HCEC 1CT (cell line): ENCODE results near the gene EDRF1.
"Not testable (repeated sequence)": the region's sequence is repeated elsewhere in the genome, so short reads cannot be mapped to it uniquely, and the experiment has no call there.

Source experiments
- DNase-seq: peaks from one replicate; pipeline ENCODE4 v3.0.0-alpha.2; 2017

The EDRF1 gene

GRCh38 chr10:125709553-125710474 is 9.7 kb upstream of the EDRF1 start:
- no peak for DNase-seq

DNA sequence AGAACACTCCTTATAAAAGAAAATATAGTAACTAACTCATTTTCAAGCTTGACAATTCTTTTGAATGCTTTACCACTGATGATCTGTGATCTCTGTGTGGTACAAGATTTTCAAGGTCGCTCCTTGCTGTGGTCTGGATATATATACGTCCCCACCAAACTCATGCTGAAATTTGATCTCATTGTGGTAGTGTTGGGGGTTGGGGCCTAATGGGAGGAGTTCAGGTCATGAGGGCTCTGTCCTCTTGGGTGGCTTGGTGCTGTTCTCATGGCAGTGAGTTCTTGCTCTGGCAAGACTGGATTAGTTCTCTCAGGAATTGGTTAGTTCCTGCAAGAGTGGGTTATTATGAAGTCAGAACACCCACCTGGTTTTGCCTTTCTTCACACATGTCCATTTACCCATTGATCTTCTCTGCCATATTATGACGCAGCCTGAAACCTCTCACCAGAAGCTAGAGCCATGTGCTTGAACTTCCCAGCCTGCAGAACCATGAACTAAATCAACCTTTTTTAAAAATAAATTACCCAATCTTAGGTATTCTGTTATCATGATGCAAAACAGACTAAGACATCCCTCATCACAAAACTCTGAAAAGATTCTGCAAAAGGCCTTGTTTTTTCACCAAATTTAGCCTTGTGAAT is 8.3 kb upstream of the EDRF1 start:
- no peak for DNase-seq

DNA sequence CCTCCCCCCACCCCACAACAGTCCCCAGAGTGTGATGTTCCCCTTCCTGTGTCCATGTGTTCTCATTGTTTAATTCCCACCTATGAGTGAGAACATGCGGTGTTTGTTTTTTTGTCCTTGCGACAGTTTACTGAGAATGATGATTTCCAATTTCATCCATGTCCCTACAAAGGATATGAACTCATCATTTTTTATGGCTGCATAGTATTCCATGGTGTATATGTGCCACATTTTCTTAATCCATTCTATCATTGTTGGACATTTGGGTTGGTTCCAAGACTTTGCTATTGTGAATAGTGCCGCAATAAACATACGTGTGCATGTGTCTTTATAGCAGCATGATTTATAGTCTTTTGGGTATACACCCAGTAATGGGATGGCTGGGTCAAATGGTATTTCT is 4.8 kb upstream of the EDRF1 start:
- DNase-seq, result not testable (repeated sequence)

DNA sequence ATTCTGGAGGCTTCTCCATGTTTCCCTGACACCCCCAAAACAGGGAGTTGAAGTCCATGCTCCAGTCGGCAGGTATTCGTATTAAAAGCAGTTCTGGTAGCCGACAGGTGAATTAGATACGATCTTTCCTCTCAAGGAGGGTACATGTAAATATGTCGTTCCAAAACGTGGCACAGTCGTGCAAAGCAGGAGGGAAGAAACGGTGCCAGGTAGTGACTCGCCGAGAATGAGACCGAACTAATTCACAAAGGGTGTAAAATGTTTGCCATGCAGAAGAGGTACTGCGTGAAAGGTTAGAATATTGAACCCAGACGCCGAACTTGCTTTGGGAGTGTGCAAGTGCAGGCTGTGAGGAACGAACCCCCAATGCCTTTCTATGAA is 483 bp downstream of the EDRF1 start:
- no peak for DNase-seq

GRCh38 chr10:125721035-125721434 is 1.5 kb downstream of the EDRF1 start:
- DNase-seq, result no peak

- no peak for DNase-seq
Measured at GRCh38 chr10:125722811-125723210, 3.3 kb downstream of the EDRF1 start.

- no peak for DNase-seq
Measured at GRCh38 chr10:125726914-125727313, 7.4 kb downstream of the EDRF1 start.

DNA sequence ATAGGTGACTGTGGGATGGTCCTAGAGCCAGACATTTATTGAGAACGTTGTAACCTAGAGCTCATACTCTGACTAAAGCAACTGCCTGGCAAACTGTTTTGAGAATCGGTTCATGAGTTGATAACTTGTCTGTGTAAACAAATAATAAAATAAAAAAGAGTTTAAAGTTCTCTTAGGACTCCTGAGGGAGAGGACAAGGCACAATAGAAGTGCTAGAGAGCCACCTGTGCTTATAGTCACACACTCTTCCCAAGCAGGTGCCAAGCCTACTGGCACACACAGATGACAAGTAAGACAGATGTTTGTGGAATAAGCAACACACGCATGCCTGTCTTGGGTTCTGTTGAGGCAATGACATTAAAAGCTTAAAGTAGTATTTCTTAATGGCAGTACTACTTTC is 7.9 kb downstream of the EDRF1 start:
- no peak for DNase-seq

DNA sequence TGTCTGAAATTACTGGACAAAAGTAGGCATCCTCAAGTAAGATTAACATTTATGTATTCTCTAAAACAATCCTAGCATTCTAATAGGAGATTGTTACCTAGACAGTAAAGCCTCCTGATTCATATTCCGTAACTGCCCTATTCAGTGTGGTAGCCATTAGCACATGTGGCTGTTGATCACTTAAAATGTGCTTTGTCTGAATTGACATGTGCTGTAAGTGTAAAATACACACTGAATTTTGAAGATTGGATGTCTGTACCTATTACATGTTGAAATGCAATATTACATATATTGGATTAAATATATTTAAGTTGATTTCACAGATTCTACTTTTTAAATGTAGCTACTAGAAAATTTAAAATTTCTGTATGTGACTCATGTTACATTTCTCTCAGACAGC is 14.6 kb downstream of the EDRF1 start:
- no peak for DNase-seq

DNA sequence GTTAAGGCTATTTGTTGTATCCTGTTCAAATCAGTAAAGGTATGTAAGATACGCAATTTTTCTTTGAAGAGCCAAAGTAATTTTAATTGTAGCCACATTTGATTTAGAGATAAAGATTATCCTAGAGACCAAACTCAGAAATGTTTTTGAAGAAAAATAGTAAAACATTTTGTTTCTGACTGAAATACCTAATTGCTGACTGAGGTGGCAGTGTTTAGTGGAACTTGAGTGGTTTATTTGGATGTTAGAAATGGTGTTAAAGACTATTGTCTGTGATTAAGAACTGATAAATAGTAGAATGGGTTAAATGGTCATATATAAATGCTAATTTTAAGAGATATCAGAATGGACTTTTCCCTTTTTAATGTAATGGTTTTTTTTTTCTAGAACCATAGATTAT is 15.3 kb downstream of the EDRF1 start:
- no peak for DNase-seq

DNA sequence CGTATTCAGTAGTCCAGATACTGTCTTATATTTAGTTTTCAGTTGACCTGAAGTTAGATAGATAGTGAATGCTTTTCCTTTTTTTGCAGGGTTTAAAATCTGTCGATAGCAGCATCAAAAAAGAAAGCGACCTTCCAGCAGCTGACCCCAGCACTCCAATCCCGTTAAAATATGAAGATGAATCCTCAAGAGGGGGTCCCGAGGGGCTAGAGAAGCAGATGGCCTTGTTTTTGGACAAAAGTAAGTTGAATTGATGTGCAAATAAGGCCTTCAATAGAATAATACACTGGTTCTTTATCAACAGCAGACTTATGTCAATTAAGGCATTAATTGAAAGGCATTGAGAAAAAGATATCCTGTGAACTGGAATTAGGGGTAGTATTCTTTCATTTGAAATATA is 18.7 kb downstream of the EDRF1 start:
- no peak for DNase-seq

GRCh38 chr10:125739994-125740679 is 20.6 kb downstream of the EDRF1 start:
- no peak for DNase-seq

- DNase-seq, result peak; percentile 4
Measured at GRCh38 chr10:125742465-125742864, 23.0 kb downstream of the EDRF1 start.

DNA sequence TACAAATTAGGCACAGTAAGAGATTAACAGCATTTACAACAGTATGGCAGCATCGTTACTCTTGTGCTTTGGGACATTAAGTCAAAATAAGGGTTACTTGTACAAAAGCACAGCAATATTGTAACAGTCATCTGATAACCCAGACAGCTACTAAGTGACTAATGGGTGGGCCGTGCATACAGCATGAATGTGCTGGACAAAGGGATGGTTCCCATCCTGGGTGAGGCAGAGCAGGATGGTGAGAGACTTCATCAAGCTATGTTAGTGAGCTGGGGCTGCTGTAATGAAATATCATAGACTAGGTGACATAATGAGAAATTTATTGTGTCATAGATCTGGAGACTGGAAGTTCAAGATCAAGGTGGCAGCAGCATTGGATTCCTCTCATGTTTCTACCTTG is 25.4 kb downstream of the EDRF1 start:
- no peak for DNase-seq

GRCh38 chr10:125747417-125747816 is 27.9 kb downstream of the EDRF1 start:
- DNase-seq, result no peak

DNA sequence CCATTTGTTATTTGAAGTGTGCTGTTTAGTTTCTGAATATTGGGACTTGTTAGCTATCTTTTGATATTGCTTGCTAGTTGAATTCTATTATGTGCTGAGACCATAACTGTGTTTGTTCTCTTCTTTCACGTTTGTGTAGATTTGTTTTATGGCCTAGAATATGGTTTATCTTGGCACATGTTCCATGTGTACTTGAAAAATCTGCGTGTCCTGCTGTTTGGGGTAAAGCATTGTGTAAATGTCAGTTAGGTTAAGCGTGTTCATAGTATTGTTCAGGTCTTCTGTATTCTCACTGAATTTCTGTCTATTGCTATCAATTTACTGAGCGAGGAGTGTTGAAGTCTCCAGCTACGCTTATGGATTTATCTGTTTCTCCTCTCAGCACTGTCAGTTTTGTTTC is 36.7 kb downstream of the EDRF1 start:
- DNase-seq, result no peak

DNA sequence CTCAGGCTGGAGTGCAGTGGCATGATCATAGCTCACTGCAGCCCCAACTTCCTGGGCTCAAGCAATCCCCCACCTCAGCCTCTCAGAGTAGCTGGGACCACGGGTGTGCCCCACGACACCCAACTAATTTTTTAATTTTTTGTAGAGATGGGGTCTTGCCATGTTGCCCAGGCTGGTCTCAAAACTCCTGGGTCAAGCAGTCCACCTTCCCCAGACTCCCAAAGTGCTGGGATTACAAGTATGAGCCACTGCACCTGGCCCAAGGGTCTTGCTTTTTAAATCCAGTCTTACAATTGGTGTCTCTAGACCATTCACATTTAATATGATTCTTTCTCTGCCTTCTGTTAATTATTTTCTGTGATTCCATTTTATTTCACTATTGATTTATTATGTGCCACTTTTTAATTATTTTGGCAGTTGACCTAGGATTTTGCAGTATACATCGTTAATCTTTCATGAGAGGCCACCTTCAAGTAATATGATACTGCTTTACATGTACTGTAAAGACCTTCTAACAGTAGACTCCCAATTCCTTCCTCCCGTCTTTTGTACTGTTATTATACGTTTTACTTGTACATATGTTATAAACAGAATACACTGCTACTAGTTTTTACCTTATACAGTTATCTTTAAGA is 37.5 kb downstream of the EDRF1 start:
- no peak for DNase-seq

DNA sequence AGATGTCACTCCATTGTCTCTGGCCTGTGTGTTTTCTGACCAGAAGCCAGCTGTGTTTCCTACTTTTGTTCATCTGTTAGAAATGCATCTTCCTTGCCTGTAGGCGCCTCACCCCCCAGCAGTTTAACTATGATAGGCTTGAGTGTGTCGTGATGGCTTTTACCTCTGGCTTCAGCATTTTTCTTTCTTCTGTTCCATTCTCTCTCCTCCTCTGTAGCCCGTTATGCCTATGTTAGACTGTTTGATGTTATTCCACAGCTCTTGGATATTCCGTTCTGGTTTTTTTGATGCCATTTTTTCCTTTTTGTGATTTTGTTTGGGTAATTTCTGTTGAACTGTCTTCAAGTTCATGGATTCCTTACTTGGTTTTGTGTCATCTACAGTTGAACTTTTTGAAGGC is 38.2 kb downstream of the EDRF1 start:
- DNase-seq, result no peak

DNA sequence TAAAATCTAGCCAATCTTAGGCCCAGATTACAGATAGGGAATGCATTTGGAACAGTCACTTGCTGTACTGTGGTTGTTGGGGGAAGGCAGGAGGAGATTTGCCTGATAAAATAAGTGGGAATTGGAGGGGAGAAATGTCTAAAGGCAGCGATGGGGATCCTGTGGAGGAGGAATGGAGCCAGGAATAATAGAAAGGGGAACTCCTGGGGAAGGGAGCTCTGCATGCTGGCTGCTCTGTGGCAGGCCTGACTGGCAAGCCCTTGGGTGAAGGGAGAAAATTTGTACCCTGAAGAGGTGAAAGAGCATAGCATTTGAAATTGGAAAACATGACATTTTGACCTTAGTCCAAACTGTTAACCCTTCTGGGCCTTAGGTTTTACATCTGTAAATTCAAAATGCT is 42.5 kb downstream of the EDRF1 start:
- DNase-seq, result no peak

GRCh38 chr10:125762692-125763648 is 43.5 kb downstream of the EDRF1 start:
- no peak for DNase-seq

GRCh38 chr10:125765835-125766234 is 46.3 kb downstream of the EDRF1 start:
- no peak for DNase-seq

- DNase-seq, result no peak
Measured at GRCh38 chr10:125766511-125766910, 47.0 kb downstream of the EDRF1 start.
